Adipose tissue (tissue), 3 donors: ENCODE data around the gene CAMK2G. TPM values are rescaled to one million over a fixed set of nuclear protein-coding genes. Genes with fewer than 3 reads are reported as not detected.
"Not testable (repeated sequence)": the region's sequence is repeated elsewhere in the genome, so short reads cannot be mapped to it uniquely, and the experiment has no call there.

ENCODE experiments used
- H3K27ac ChIP-seq: one replicate; pipeline ENCODE4 v1.5.1; 2013; ENCODE audit warnings: low read depth, low read length
- WGBS, 3 donors: extraction: QIAGEN DNeasy Blood & Tissue Kit; methylation state at CpG; one replicate each; pipeline ENCODE4 v1.1.7; 2013; 5-methylcytosine and 5-hydroxymethylcytosine counted together
- polyA plus RNA-seq, 3 donors: library from polyadenylated mRNA; stranded (reverse); fragments of 200-250 nt; gene quantifications; one replicate each; pipeline ENCODE4 v1.2.3, GENCODE V29; 2013
- donor health status: healthy with polysubstance abuse.
- donor health status: Bipolar disorder and iron deficiency.
- donor health status: healthy.

Gene CAMK2G
- polyA plus RNA-seq, 3 donors: 6.2 to 13.5 (median 12.8) TPM

GRCh38 chr10:73854310-73854709, 20.0 kb downstream of the CAMK2G start:
- no peak overlapping the region for H3K27ac ChIP-seq
- 44 to 74% (median 73%) methylated on average over 5 of the region's 5 CpGs for WGBS, 3 donors

- WGBS, 3 donors: 92 to 94% (median 93%) methylated on average over 10 of the region's 10 CpGs
- no peak overlapping the region for H3K27ac ChIP-seq
Measured at GRCh38 chr10:73853196-73853595, 21.2 kb downstream of the CAMK2G start.

GRCh38 chr10:73850863-73851461, 23.4 kb downstream of the CAMK2G start:
- H3K27ac ChIP-seq: no peak overlapping the region
- 52 to 61% (median 60%) methylated on average over 15 of the region's 15 CpGs for WGBS, 3 donors

GRCh38 chr10:73850211-73850610, 24.1 kb downstream of the CAMK2G start:
- 69 to 84% (median 73%) methylated on average over 8 of the region's 8 CpGs for WGBS, 3 donors
- no peak overlapping the region for H3K27ac ChIP-seq

- H3K27ac ChIP-seq: no peak overlapping the region
- 31 to 44% (median 32%) methylated on average over 17 of the region's 17 CpGs for WGBS, 3 donors
Measured at GRCh38 chr10:73848821-73849489, 25.4 kb downstream of the CAMK2G start.

GRCh38 chr10:73847031-73847430, 27.3 kb downstream of the CAMK2G start:
- no peak overlapping the region for H3K27ac ChIP-seq
- WGBS, 3 donors: 94 to 97% (median 95%) methylated on average over 7 of the region's 7 CpGs

- H3K27ac ChIP-seq: no peak overlapping the region
- WGBS, 3 donors: 69 to 87% (median 76%) methylated on average over 5 of the region's 5 CpGs
Measured at GRCh38 chr10:73843261-73843660, 31.1 kb downstream of the CAMK2G start.

GRCh38 chr10:73842349-73842748, 32.0 kb downstream of the CAMK2G start:
- WGBS, 3 donors: 86 to 90% (median 89%) methylated on average over 11 of the region's 11 CpGs
- no peak overlapping the region for H3K27ac ChIP-seq

- H3K27ac ChIP-seq: no peak overlapping the region
- WGBS, 3 donors: 81 to 87% (median 82%) methylated on average over 9 of the region's 9 CpGs
Measured at GRCh38 chr10:73841526-73842285, 32.6 kb downstream of the CAMK2G start.

- H3K27ac ChIP-seq: no peak overlapping the region
- WGBS, 3 donors: 89 to 95% (median 93%) methylated on average over 9 of the region's 9 CpGs
Measured at GRCh38 chr10:73841061-73841421, 33.3 kb downstream of the CAMK2G start.

- 89 to 94% (median 91%) methylated on average over 13 of the region's 13 CpGs for WGBS, 3 donors
- no peak overlapping the region for H3K27ac ChIP-seq
Measured at GRCh38 chr10:73840403-73841060, 33.8 kb downstream of the CAMK2G start.

- WGBS, 3 donors: 94 to 97% (median 94%) methylated on average over 4 of the region's 4 CpGs
- H3K27ac ChIP-seq: no peak overlapping the region
Measured at GRCh38 chr10:73840056-73840402, 34.3 kb downstream of the CAMK2G start.

GRCh38 chr10:73839276-73839966, 34.9 kb downstream of the CAMK2G start:
- H3K27ac ChIP-seq: no peak overlapping the region
- WGBS, 3 donors: 95 to 97% (median 95%) methylated on average over 40 of the region's 40 CpGs

GRCh38 chr10:73838827-73839226, 35.5 kb downstream of the CAMK2G start:
- WGBS, 3 donors: 95 to 97% (median 97%) methylated on average over 8 of the region's 8 CpGs
- no peak overlapping the region for H3K27ac ChIP-seq

- no peak overlapping the region for H3K27ac ChIP-seq
- WGBS, 3 donors: 81 to 96% (median 95%) methylated on average over 3 of the region's 3 CpGs
Measured at GRCh38 chr10:73838008-73838567, 36.3 kb downstream of the CAMK2G start.

- H3K27ac ChIP-seq: no peak overlapping the region
- WGBS, 3 donors: 83 to 90% (median 89%) methylated on average over 3 of the region's 3 CpGs
Measured at GRCh38 chr10:73837072-73837471, 37.3 kb downstream of the CAMK2G start.

- WGBS, 3 donors: 85 to 94% (median 89%) methylated on average over 11 of the region's 11 CpGs
- no peak overlapping the region for H3K27ac ChIP-seq
Measured at GRCh38 chr10:73836427-73836980, 37.9 kb downstream of the CAMK2G start.

GRCh38 chr10:73829090-73829489, 45.3 kb downstream of the CAMK2G start:
- 90 to 94% (median 91%) methylated on average over 7 of the region's 7 CpGs for WGBS, 3 donors
- H3K27ac ChIP-seq: not testable (repeated sequence)
